ENCODE data around the gene CYP4F22.

The CYP4F22 gene

GRCh38 chr19:15540435-15540834, 32.1 kb downstream of the CYP4F22 start:
- no peak overlapping the region for H3K4me3 ChIP-seq (replicated peaks; ENCODE audit: low read depth, low read length)
- no peak for DNase-seq (ENCODE audit: extremely low read depth, low read depth)
- TF ChIP-seq, protein P1, sequence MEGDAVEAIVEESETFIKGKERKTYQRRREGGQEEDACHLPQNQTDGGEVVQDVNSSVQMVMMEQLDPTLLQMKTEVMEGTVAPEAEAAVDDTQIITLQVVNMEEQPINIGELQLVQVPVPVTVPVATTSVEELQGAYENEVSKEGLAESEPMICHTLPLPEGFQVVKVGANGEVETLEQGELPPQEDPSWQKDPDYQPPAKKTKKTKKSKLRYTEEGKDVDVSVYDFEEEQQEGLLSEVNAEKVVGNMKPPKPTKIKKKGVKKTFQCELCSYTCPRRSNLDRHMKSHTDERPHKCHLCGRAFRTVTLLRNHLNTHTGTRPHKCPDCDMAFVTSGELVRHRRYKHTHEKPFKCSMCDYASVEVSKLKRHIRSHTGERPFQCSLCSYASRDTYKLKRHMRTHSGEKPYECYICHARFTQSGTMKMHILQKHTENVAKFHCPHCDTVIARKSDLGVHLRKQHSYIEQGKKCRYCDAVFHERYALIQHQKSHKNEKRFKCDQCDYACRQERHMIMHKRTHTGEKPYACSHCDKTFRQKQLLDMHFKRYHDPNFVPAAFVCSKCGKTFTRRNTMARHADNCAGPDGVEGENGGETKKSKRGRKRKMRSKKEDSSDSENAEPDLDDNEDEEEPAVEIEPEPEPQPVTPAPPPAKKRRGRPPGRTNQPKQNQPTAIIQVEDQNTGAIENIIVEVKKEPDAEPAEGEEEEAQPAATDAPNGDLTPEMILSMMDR (IDR thresholded peaks at IDR 0.05; ENCODE audit: low read depth, low read length, missing control alignments): no peak

DNA sequence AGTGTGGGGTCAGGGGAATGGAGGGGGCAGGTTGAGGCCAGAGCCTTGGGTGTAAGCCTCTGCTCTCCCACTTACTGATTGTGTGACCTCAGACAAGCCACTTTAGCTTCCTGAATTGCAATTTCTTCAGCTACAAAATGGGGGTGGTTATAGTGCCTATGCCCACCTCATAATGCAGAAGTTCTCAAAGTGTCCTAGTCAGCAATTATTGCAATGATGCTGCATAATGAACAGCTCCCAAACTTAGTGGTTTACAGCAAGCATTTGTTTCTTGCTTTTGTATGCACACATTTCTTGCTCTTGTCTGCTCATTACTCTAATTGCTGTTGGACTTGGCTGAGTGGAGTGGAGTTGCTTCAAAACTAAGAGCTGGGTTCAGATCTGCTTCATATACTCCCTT, 36.0 kb downstream of the CYP4F22 start:
- no peak for DNase-seq (ENCODE audit: extremely low read depth, low read depth)
- H3K4me3 ChIP-seq (replicated peaks; ENCODE audit: low read depth, low read length): no peak overlapping the region
- TF ChIP-seq, protein P1 (IDR thresholded peaks at IDR 0.05; ENCODE audit: low read depth, low read length, missing control alignments): no peak

- no peak for DNase-seq (ENCODE audit: extremely low read depth, low read depth)
- TF ChIP-seq, protein P1 (IDR thresholded peaks at IDR 0.05; ENCODE audit: low read depth, low read length, missing control alignments): no peak
- no peak overlapping the region for H3K4me3 ChIP-seq (replicated peaks; ENCODE audit: low read depth, low read length)
These were observed 36.6 kb downstream of the CYP4F22 start for GRCh38 chr19:15544970-15545369.

DNA sequence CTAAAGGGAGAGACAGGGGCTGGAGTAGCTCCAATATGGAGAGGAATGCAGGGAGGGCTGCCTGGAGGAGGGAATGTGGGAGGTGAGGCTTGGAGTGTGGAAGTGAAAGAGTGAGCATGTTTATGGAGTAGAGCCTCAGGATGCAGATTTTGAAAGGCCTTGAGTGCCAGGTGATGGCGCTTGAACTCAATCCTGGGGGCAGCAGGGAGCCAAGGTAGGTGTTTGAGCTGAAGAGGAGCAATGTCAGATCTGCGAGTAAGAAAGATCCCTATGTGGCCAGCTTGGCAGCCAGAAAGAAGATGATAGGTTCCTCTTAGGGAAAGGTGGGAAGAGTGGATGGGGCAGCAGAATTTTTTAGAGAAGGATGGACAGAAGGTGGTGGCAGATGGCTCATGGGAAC, 40.3 kb downstream of the CYP4F22 start:
- no peak overlapping the region for H3K4me3 ChIP-seq (replicated peaks; ENCODE audit: low read depth, low read length)
- TF ChIP-seq, protein P1 (IDR thresholded peaks at IDR 0.05; ENCODE audit: low read depth, low read length, missing control alignments): no peak
- no peak for DNase-seq (ENCODE audit: extremely low read depth, low read depth)

DNA sequence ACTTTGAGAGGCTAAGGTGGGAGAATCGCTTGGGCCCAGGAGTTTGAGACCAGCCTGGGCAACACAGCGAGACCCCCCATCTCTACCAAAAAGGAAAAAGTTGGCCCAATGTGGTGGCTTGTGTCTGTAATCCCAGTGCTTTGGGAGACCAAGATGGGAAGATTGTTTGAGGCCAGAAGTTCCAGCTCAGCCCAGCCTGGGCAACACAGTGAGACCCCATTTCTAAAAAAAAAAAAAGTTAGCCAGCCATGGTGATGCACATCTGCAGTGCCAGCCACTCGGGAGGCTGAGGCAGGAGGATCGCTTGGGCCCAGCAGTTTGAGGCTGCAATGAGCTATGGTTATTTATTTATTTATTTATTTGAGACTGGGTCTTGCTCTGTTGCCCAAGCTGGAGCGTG, 41.3 kb downstream of the CYP4F22 start:
- TF ChIP-seq, protein P1 (IDR thresholded peaks at IDR 0.05; ENCODE audit: low read depth, low read length, missing control alignments): no peak
- no peak for DNase-seq (ENCODE audit: extremely low read depth, low read depth)
- H3K4me3 ChIP-seq (replicated peaks; ENCODE audit: low read depth, low read length): no peak overlapping the region

DNA sequence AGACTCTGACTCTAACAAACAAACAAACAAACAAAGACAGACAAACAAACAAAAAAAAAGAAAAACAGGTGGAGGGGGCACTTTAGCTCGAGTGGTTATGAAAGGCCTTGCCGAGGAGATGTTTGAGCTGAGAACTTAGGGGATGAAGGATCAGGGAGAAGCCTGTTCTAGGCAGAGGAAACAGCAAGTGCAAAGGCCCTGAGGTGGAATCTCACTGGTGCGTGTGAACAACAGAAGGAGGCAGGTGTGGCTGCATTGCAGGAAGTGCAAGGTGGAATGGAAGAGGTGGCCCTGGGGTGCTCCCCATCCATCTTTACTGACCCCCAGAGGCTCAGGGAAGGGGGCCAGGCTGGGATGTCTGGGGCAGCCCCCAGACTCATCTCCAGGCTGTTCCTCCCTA, 41.9 kb downstream of the CYP4F22 start:
- no peak overlapping the region for H3K4me3 ChIP-seq (replicated peaks; ENCODE audit: low read depth, low read length)
- no peak for DNase-seq (ENCODE audit: extremely low read depth, low read depth)
- TF ChIP-seq, protein P1 (IDR thresholded peaks at IDR 0.05; ENCODE audit: low read depth, low read length, missing control alignments): no peak

- no peak overlapping the region for H3K4me3 ChIP-seq (replicated peaks; ENCODE audit: low read depth, low read length)
- no peak for DNase-seq (ENCODE audit: extremely low read depth, low read depth)
These were observed 42.6 kb downstream of the CYP4F22 start for GRCh38 chr19:15550929-15551292.

More at GRCh38 chr19:15550929-15551292, 42.6 kb downstream of the CYP4F22 start:
- TF ChIP-seq, protein P1 (IDR thresholded peaks at IDR 0.05; ENCODE audit: low read depth, low read length, missing control alignments): peak; percentile 4

Data from HFF-Myc (cell line).